RCC 7860 (cell line): ENCODE measurements around the gene KIF1A.
"Not testable (repeated sequence)": the region's sequence is repeated elsewhere in the genome, so short reads cannot be mapped to it uniquely, and the experiment has no call there.

ENCODE experiments used
- DNase-seq: peaks from one replicate; pipeline ENCODE4 v3.0.0-alpha.2; 2015; ENCODE audit warnings: low spot score
- FAIRE-seq: peaks from 2 replicates; lab custom pipeline; 2012; peaks lifted over from hg19 to GRCh38; lab: Jason Lieb, UNC

The KIF1A gene

GRCh38 chr2:240688553-240688919 lies 131.5 kb downstream of the KIF1A start:
- FAIRE-seq (no peak), DNase-seq (no peak)

GRCh38 chr2:240687741-240688552 lies 132.1 kb downstream of the KIF1A start:
- DNase-seq (no peak), FAIRE-seq (no peak)

GRCh38 chr2:240687045-240687740 lies 132.8 kb downstream of the KIF1A start:
- FAIRE-seq (no peak), DNase-seq (no peak)

- no peak for FAIRE-seq
- no peak for DNase-seq
These were observed 133.6 kb downstream of the KIF1A start for GRCh38 chr2:240686460-240686859.

- FAIRE-seq (no peak), DNase-seq (no peak)
These were observed 134.1 kb downstream of the KIF1A start for GRCh38 chr2:240685771-240686371.

GRCh38 chr2:240683980-240684728 lies 135.9 kb downstream of the KIF1A start:
- not testable (repeated sequence) for FAIRE-seq, DNase-seq

GRCh38 chr2:240683329-240683979 lies 136.6 kb downstream of the KIF1A start:
- DNase-seq, FAIRE-seq: not testable (repeated sequence)

GRCh38 chr2:240682431-240683224 lies 137.4 kb downstream of the KIF1A start, which contains the start of gene AQP12B:
Gene AQP12B, minus strand, starts transcription at chr2:240682885. Its CDS starts 48 bp downstream, at chr2:240682837.
- FAIRE-seq, DNase-seq: not testable (repeated sequence)

- not testable (repeated sequence) for DNase-seq, FAIRE-seq
These were observed 139.8 kb downstream of the KIF1A start for GRCh38 chr2:240680185-240680584.

- DNase-seq, FAIRE-seq: not testable (repeated sequence)
These were observed 141.1 kb downstream of the KIF1A start for GRCh38 chr2:240678909-240679308.

- not testable (repeated sequence) for FAIRE-seq, DNase-seq
These were observed 142.0 kb downstream of the KIF1A start for GRCh38 chr2:240678043-240678442.

- not testable (repeated sequence) for FAIRE-seq, DNase-seq
These were observed 144.7 kb downstream of the KIF1A start for GRCh38 chr2:240675345-240675744.

- DNase-seq, FAIRE-seq: not testable (repeated sequence)
These were observed 145.4 kb downstream of the KIF1A start for GRCh38 chr2:240674461-240675184.

GRCh38 chr2:240672701-240673190 lies 147.3 kb downstream of the KIF1A start:
- DNase-seq = no peak
- FAIRE-seq = no peak

- DNase-seq (no peak), FAIRE-seq (no peak)
These were observed 147.8 kb downstream of the KIF1A start for GRCh38 chr2:240672076-240672700.

GRCh38 chr2:240670950-240671349 lies 149.1 kb downstream of the KIF1A start:
- no peak for FAIRE-seq
- DNase-seq = no peak

- DNase-seq (no peak), FAIRE-seq (no peak)
These were observed 149.6 kb downstream of the KIF1A start for GRCh38 chr2:240670402-240670801.

- DNase-seq (no peak), FAIRE-seq (no peak)
These were observed 155.4 kb downstream of the KIF1A start for GRCh38 chr2:240664622-240665021.
